Measurements from ENCODE around the gene EZH2.

The EZH2 gene

GRCh38 chr7:148804343-148805235 lies 79.5 kb downstream of the EZH2 start:
- no peak for DNase-seq

- DNase-seq = no peak
Measured at GRCh38 chr7:148803094-148803493, 81.0 kb downstream of the EZH2 start.

- DNase-seq = no peak
Measured at GRCh38 chr7:148802101-148802493, 82.0 kb downstream of the EZH2 start.

GRCh38 chr7:148800677-148801076 lies 83.4 kb downstream of the EZH2 start:
- no peak for DNase-seq

GRCh38 chr7:148799893-148800555 lies 84.1 kb downstream of the EZH2 start:
- DNase-seq = no peak

GRCh38 chr7:148796841-148797240 lies 87.2 kb downstream of the EZH2 start:
- DNase-seq = no peak

- DNase-seq = no peak
Measured at GRCh38 chr7:148794476-148794875, 89.6 kb downstream of the EZH2 start.

- DNase-seq = no peak
Measured at GRCh38 chr7:148793590-148793989, 90.5 kb downstream of the EZH2 start.

GRCh38 chr7:148791546-148791945 lies 92.5 kb downstream of the EZH2 start:
- no peak for DNase-seq

GRCh38 chr7:148790850-148791249 lies 93.2 kb downstream of the EZH2 start:
- no peak for DNase-seq

- no peak for DNase-seq
Measured at GRCh38 chr7:148790131-148790726, 93.9 kb downstream of the EZH2 start.

- no peak for DNase-seq
Measured at GRCh38 chr7:148789220-148789619, 94.9 kb downstream of the EZH2 start.

- no peak for DNase-seq
Measured at GRCh38 chr7:148787571-148788295, 96.4 kb downstream of the EZH2 start.

GRCh38 chr7:148783801-148784527 lies 100.1 kb downstream of the EZH2 start:
- no peak for DNase-seq

GRCh38 chr7:148782757-148783456 lies 101.2 kb downstream of the EZH2 start:
- DNase-seq = no peak

GRCh38 chr7:148774471-148774870 lies 109.6 kb downstream of the EZH2 start:
- no peak for DNase-seq

- DNase-seq = peak in 2 of 5 experiments; percentile 31 to 91
Measured at GRCh38 chr7:148773334-148773733, 110.8 kb downstream of the EZH2 start.

- peak in 1 of 5 experiments; percentile 33 for DNase-seq
Measured at GRCh38 chr7:148772297-148773089, 111.6 kb downstream of the EZH2 start.

- DNase-seq = no peak
Measured at GRCh38 chr7:148770004-148770403, 114.1 kb downstream of the EZH2 start.

- DNase-seq = no peak
Measured at GRCh38 chr7:148763622-148764021, 120.5 kb downstream of the EZH2 start.

All from T-helper 2 cell (primary cell).